Amniotic epithelial cell (primary cell): ENCODE measurements around the gene COL24A1.

Experiments
- DNase-seq: peaks from one replicate; pipeline ENCODE4 v3.0.0-alpha.2; 2010; ENCODE audit warnings: low read depth

COL24A1 gene

DNA sequence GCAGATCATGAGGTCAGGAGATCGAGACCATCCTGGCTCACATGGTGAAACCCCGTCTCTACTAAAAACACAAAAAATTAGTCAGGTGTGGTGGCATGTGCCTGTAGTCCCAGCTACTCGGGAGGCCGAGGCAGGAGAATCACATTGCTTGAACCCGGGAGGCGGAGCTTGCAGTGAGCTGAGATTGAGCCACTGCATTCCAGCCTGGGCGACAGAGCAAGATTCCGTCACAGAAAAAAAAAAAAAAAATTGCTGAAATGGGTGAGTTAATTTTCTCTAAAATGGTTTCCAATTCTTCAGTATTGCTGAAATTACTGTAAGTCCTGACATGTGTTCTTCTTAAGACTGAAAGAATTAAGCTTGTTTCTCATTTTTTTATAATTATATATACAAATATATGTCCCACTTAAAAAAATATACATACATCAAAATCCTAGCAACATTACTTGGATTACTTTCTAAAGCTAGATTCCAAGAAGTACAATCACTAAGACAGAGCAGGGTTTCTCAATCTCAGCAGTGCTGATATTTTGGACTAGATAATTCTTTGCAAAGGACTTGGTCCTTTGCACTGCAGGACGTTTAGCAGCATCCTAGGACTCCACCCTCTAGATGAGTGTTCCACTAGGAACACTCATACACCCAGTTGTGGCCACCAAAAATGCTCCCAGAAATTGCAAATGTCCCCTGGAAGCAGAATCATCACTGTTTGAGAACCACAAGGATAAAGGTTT is 473.1 kb downstream of the COL24A1 start:
- DNase-seq = peak; percentile 7

DNA sequence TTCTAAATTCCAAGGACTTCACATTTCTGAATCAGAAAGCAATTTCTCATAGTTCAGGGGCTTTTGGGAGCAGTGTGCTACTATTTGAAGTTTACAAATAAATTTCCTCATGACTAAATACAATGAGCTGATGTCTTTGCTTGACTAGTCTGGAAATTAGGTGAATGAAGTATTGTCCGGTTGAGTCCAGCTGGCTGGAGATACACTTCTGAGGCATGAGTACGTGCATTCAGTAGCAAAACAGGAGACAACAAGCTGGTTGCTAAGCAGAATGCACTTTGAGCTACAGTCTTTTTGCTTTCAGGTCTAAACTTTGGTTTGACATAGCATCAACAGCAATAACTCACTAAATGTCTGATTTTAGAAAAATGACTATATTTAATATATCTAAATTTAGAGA is 475.5 kb downstream of the COL24A1 start:
- peak; percentile 67 for DNase-seq
